GM21367 (cell line): ENCODE data around the gene RBFA.

ENCODE experiments used
- ATAC-seq: cut with Tn5 transposase; IDR thresholded peaks from one replicate; pipeline ENCODE4 v1.9.1; 2021; ENCODE audit not compliant: unreplicated experiment

RBFA gene

GRCh38 chr18:80070825-80071224 lies 36.6 kb downstream of the RBFA start:
- ATAC-seq, result no peak

GRCh38 chr18:80074183-80074582 lies 39.9 kb downstream of the RBFA start:
- no peak for ATAC-seq

- no peak for ATAC-seq
Observed at GRCh38 chr18:80074697-80075096, 40.5 kb downstream of the RBFA start.

GRCh38 chr18:80075940-80076339 lies 41.7 kb downstream of the RBFA start:
- no peak for ATAC-seq

- no peak for ATAC-seq
Observed at GRCh38 chr18:80076379-80076778, 42.1 kb downstream of the RBFA start.

- ATAC-seq, result no peak
Observed at GRCh38 chr18:80077873-80078272, 43.6 kb downstream of the RBFA start.
